HFF-Myc (cell line): ENCODE measurements around the gene STK32C.
"Not testable (repeated sequence)": the region's sequence is repeated elsewhere in the genome, so short reads cannot be mapped to it uniquely, and the experiment has no call there.

ENCODE experiments used
- DNase-seq: peaks from one replicate; pipeline ENCODE4 v3.0.0-alpha.2; 2011; ENCODE audit warnings: low read depth; ENCODE audit errors: extremely low read depth
- H3K4me3 ChIP-seq: replicated peaks from 2 replicates; pipeline ENCODE4 v1.5.1; 2011; ENCODE audit warnings: low read depth, mild to moderate bottlenecking, control low read depth, low read length
- CTCF ChIP-seq: IDR thresholded peaks from 2 replicates; pipeline ENCODE4 v1.5.1; 2012; ENCODE audit warnings: mild to moderate bottlenecking, low read depth, low read length, control low read depth; ENCODE audit errors: missing control alignments

Gene STK32C

DNA sequence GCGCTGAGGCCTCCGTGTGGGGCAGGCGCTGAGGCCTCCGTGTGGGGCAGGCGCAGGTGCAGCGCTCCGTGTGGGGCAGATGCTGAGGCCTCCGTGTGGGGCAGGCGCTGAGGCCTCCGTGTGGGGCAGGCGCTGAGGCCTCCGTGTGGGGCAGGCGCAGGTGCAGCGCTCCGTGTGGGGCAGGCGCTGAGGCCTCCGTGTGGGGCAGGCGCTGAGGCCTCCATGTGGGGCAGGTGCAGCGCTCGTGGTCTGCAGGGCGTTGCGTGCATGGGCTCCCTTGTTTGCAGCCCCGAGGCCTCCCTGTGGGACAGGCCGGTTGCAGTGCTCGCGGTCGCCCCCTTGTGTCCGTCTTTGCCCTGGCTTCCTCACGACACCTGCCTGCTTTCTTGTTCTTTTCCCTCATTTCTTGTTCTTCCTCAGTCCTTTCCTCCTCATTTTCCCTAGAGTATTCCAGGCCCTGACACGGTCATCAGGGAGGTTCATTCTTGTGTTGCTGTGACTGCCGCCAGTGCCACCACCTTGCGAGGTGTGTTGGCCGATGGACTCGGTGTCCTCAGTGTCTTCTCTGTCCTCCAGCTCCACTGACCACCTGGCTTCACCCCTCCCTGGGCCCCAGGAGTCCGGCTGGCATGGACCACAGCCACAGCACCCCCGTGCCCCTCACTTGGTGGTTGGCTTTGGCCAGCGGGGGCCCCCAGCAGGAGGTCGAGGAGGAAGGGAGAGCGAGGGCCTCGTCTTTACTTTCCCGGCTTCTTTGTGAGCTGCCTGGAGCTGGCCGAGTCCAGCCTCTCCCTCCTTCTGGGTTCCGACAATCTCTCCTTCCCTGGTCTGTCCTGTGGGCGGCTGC lies 44.9 kb upstream of the STK32C start:
- peak; percentile 58 for TF ChIP-seq CTCF
- not testable (repeated sequence) for H3K4me3 ChIP-seq, DNase-seq

- H3K4me3 ChIP-seq, result no peak overlapping the region
- no peak for DNase-seq
- TF ChIP-seq CTCF, result no peak
These were observed 43.9 kb upstream of the STK32C start for GRCh38 chr10:132351611-132352010.

DNA sequence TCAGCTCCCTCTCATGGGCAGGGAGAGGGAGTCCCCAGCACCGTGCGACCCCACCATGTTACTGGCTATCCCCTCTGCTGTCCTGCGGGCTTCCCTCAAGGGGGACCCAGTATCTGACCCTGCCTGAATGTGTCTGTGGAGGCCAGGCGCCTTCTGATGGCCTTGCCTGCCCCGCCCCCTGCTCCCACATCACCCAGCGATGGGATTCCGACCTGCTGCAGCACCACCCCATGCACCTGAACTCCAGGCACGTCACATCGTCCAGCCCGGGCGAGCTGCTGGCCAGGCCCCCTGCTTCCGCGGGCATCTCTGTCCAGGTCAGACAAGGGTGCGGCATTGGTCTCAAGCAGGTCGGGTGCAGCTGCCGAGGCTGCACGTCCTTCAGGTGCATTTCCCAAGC lies 43.2 kb upstream of the STK32C start:
- DNase-seq, result no peak
- no peak overlapping the region for H3K4me3 ChIP-seq
- TF ChIP-seq CTCF, result no peak

DNA sequence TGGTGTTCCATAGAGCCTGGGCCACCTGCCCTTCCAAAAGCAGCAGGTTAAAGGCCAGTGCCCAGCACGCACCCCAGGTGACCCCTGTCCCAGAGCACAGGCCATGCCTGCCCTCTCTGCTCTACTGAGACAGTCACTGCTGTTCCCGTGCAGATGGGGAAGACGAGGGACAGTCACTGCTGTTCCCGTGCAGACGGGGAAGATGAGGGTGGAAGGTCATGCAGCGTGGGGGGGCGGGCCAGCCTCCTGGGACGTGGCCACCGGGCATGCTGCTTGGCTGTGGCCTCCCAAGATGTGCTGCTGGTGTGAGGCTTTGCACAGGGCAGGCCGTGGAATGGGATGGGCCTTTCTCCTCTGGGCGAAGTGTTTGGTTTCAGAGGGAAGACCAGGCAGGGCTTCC lies 42.6 kb upstream of the STK32C start:
- TF ChIP-seq CTCF, result no peak
- H3K4me3 ChIP-seq, result no peak overlapping the region
- DNase-seq, result no peak

DNA sequence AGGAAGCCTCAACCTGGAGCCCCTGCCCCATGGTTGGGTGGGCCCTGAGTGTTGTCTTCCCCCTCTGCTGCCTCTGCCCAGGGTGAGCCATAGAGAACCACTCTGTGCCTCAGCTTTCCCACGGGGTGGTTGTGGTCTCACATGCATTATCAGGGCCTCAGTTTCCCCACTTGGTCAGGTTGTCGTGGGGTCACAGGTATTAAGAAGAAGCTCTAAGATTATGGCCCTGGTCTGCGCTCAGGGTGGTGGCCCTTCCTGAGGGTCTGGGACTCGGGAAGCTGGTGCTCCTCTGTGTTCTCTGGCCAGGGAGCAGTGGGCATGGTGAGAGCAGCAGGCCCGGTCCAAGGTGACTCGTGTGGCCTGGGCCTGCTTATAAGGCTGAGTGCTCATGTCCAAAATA lies 42.0 kb upstream of the STK32C start:
- H3K4me3 ChIP-seq, result no peak overlapping the region
- TF ChIP-seq CTCF, result no peak
- DNase-seq, result no peak

GRCh38 chr10:132347931-132348267 lies 40.1 kb upstream of the STK32C start:
- no peak for TF ChIP-seq CTCF
- no peak overlapping the region for H3K4me3 ChIP-seq
- no peak for DNase-seq
